B cell (primary cell): ENCODE data around the gene LRRC4B. TPM values are rescaled to one million over a fixed set of nuclear protein-coding genes. Genes with fewer than 3 reads are reported as not detected.

ENCODE experiments used
- ATAC-seq: fragments of 200-7000 bp; cut with Tn5 transposase; one replicate; pipeline ENCODE4 v1.10.0; 2021; ENCODE audit warnings: low read depth, mild to moderate bottlenecking, moderate number of reproducible peaks, moderate library complexity
- CTCF ChIA-PET: fragments of 350-600 bp; sonication (Branson Sonifier 250); formaldehyde crosslinking; loops from one replicate; lab custom pipeline; 2021; ENCODE audit warnings: antibody characterized with exemption, inconsistent platforms; lab: Charles Lee
- POLR2A ChIA-PET: fragments of 350-600 bp; sonication (Branson Sonifier 250); formaldehyde crosslinking; loops from one replicate; lab custom pipeline; 2021; ENCODE audit warnings: antibody characterized with exemption; lab: Charles Lee
- DNase-seq: peaks from one replicate; pipeline ENCODE4 v3.0.0; 2013
- H2AFZ ChIP-seq: 2 replicates; pipeline ENCODE4 v1.6.1; 2012; ENCODE audit warnings: mild to moderate bottlenecking, low read depth, low read length; ENCODE audit not compliant: insufficient read depth, poor library complexity, severe bottlenecking
- H3K27ac ChIP-seq, 2 donors: 1 replicate in 1 of 2; 2 replicates in 1 of 2; pipeline ENCODE4 v1.5.1; 2012 to 2013; ENCODE audit warnings: low read length in 2 of 2, mild to moderate bottlenecking in 2 of 2, moderate library complexity in 1 of 2
- H3K27me3 ChIP-seq, 4 experiments: fragments of 200-600 bp in 1 of 4; sonication (generic) in 1 of 4; replicated peaks in 1 of 4; 1 replicate in 2 of 4; 2 replicates in 2 of 4; pipeline versions ENCODE4 v1.6.1 to v1.7.0; 2013 to 2016; ENCODE audit warnings: low read length in 3 of 4, mild to moderate bottlenecking in 2 of 4, mixed read lengths in 1 of 4, moderate library complexity in 1 of 4; ENCODE audit not compliant: insufficient read depth in 4 of 4, control insufficient read depth in 3 of 4; ENCODE audit errors: control extremely low read depth in 1 of 4
- H3K36me3 ChIP-seq, 2 experiments: replicated peaks in 1 of 2; 1 replicate in 1 of 2; 2 replicates in 1 of 2; pipeline versions ENCODE4 v1.6.1 to v1.7.1; 2013; ENCODE audit warnings: low read length in 1 of 2; ENCODE audit not compliant: insufficient read depth in 2 of 2, control insufficient read depth in 1 of 2; ENCODE audit errors: control extremely low read depth in 1 of 2, extremely low read depth in 1 of 2
- H3K4me1 ChIP-seq, 2 donors: fragments of 200-600 bp in 1 of 2; sonication (generic) in 1 of 2; 1 replicate in 1 of 2; 2 replicates in 1 of 2; pipeline versions ENCODE4 v1.5.1 to v1.6.1; 2013 to 2017; ENCODE audit warnings: low read length in 2 of 2; ENCODE audit not compliant: control insufficient read depth in 2 of 2, insufficient read depth in 2 of 2
- H3K4me2 ChIP-seq: replicated peaks from 2 replicates; pipeline ENCODE3; 2012; ENCODE audit warnings: mild to moderate bottlenecking, low read depth, low read length; ENCODE audit not compliant: poor library complexity, severe bottlenecking
- H3K4me3 ChIP-seq, 5 experiments: fragments of 200-600 bp in 1 of 5; sonication (generic) in 1 of 5; 1 replicate in 3 of 5; 2 replicates in 2 of 5; pipeline versions ENCODE4 v1.5.1 to v1.7.0; 2011 to 2016; ENCODE audit warnings: low read length in 4 of 5, mild to moderate bottlenecking in 4 of 5, low read depth in 2 of 5, control low read depth in 1 of 5, moderate library complexity in 1 of 5; ENCODE audit not compliant: insufficient read depth in 1 of 5; ENCODE audit errors: control extremely low read depth in 1 of 5, extremely low read depth in 1 of 5
- H3K79me2 ChIP-seq: fragments of 200-600 bp; sonication (generic); one replicate; pipeline ENCODE4 v1.6.0; 2016; ENCODE audit warnings: low read length; ENCODE audit not compliant: control insufficient read depth, insufficient read depth
- H3K9ac ChIP-seq: fragments of 200-600 bp; sonication (generic); 2 replicates; pipeline ENCODE4 v1.6.1; 2017; ENCODE audit warnings: mild to moderate bottlenecking, low read length, moderate library complexity
- H3K9me3 ChIP-seq, 3 donors: one replicate each; pipeline versions ENCODE4 v1.6.1 to v1.7.1; 2013; ENCODE audit warnings: low read length in 2 of 3; ENCODE audit not compliant: control insufficient read depth in 2 of 3, insufficient read depth in 1 of 3; ENCODE audit errors: control extremely low read depth in 1 of 3
- H4K20me1 ChIP-seq: 2 replicates; pipeline ENCODE4 v1.6.0; 2012; ENCODE audit warnings: mild to moderate bottlenecking, low read length; ENCODE audit not compliant: insufficient read depth, control insufficient read depth, poor library complexity, severe bottlenecking
- H3K27ac Mint-ChIP-seq: one replicate; pipeline ENCODE4 v1.8.0; 2021; ENCODE audit warnings: mixed read lengths
- H3K27me3 Mint-ChIP-seq: one replicate; pipeline ENCODE4 v1.8.0; 2021; ENCODE audit warnings: mixed read lengths
- H3K4me1 Mint-ChIP-seq: one replicate; pipeline ENCODE4 v1.8.0; 2021; ENCODE audit warnings: mixed read lengths
- H3K4me3 Mint-ChIP-seq: one replicate; pipeline ENCODE4 v1.8.0; 2021; ENCODE audit warnings: mixed read lengths
- H3K9me3 Mint-ChIP-seq: one replicate; pipeline ENCODE4 v1.8.0; 2022; ENCODE audit warnings: mixed read lengths; ENCODE audit not compliant: insufficient read depth
- CTCF ChIP-seq: fragments of 200-600 bp; IDR thresholded peaks from one replicate; pipeline ENCODE4 v1.8.0; 2022; ENCODE audit warnings: antibody characterized with exemption, mild to moderate bottlenecking
- EZH2 ChIP-seq: IDR thresholded peaks from 2 replicates; pipeline ENCODE4 v1.6.1; 2012; ENCODE audit warnings: borderline replicate concordance, low read depth, mild to moderate bottlenecking, moderate library complexity, low read length; ENCODE audit not compliant: insufficient read depth, poor library complexity, severe bottlenecking
- WGBS: methylation state at CpG from one replicate; pipeline ENCODE4 v1.1.5; 2013; ENCODE audit warnings: missing lambda C conversion rate; ENCODE audit not compliant: insufficient coverage; 5-methylcytosine and 5-hydroxymethylcytosine counted together
- intact Hi-C: fragments of 100-400 bp; cut with micrococcal nuclease; formaldehyde crosslinking; loops from one replicate; pipeline ENCODE4 v1.10.0; 2022
- polyA plus RNA-seq: library from polyadenylated mRNA; depleted of rRNA; stranded (reverse); fragments of >200 nt; gene quantifications from 2 replicates; pipeline ENCODE4 v1.2.3, GENCODE V29; 2012
- total RNA-seq, 2 donors: library from RNA; stranded (reverse); fragments of 120-200 nt in 1 of 2; gene quantifications; 1 replicate in 1 of 2; 2 replicates in 1 of 2; pipeline versions ENCODE4 v1.2.3 to v1.2.4, GENCODE V29; 2013 to 2022

The LRRC4B gene
- total and polyA plus RNA-seq, 2 donors (not counting 1 experiment from before 2014, with no cell fraction given) = 0.03 TPM; not detected in 1

- intact Hi-C loops = no loop called here
These were observed 88.4 kb downstream of the LRRC4B start for GRCh38 chr19:50479761-50480251.

More at GRCh38 chr19:50479761-50480251, 88.4 kb downstream of the LRRC4B start:
- ChIA-PET CTCF (interaction anchor here (1.1 kb wide), 1 partner anchor 140 kb away, joined by 3 read pairs; no protein-coding TSS in a partner anchor), POLR2A (no interaction called here)
- no peak overlapping the region for H3K4me3 ChIP-seq
- Mint-ChIP-seq H3K9me3 (no peaks in the 10 kb centered on the region), H3K4me1 (peaks cover 29% of the 10 kb centered on the region), H3K27ac (no peak overlapping the region), H3K27me3 (no peaks in the 10 kb centered on the region), H3K4me3 (no peak overlapping the region)
- H3K27ac ChIP-seq = no peak overlapping the region
- peaks cover 0 to 50% of the 10 kb centered on the region in 2 experiments for H3K36me3 ChIP-seq
- peaks cover 0 to 11% (median 0%) of the 10 kb centered on the region in 3 donors for H3K9me3 ChIP-seq
- no peak for DNase-seq
- TF ChIP-seq EZH2 = no peak
- no peak for TF ChIP-seq CTCF
- H3K4me2 ChIP-seq = no peak overlapping the region
- peaks cover 14 to 23% of the 10 kb centered on the region in 2 donors for H3K4me1 ChIP-seq
- no peak overlapping the region for H2AFZ ChIP-seq
- peaks cover 45% of the 10 kb centered on the region for H3K79me2 ChIP-seq
- 98% methylated on average over 12 of the region's 16 CpGs for WGBS
- no peaks in the 10 kb centered on the region for H3K27me3 ChIP-seq
- H4K20me1 ChIP-seq = peaks cover 49% of the 10 kb centered on the region
- no peak overlapping the region for H3K9ac ChIP-seq
- ATAC-seq = no peak
